Astrocyte (in vitro differentiated cells and primary cell): Measurements from ENCODE around the gene MTA1.

Experiments used
- EZH2 ChIP-seq: IDR thresholded peaks from 2 replicates; pipeline ENCODE4 v1.6.1; 2012; ENCODE audit warnings: mild to moderate bottlenecking, low read length, inconsistent platforms; ENCODE audit not compliant: insufficient read depth
- TF ChIP-seq, protein P1 (sequence below): IDR thresholded peaks from 2 replicates; pipeline ENCODE4 v1.5.1; 2011; ENCODE audit warnings: low read depth, mild to moderate bottlenecking, inconsistent platforms, low read length, moderate library complexity; ENCODE audit not compliant: insufficient read depth

DNA sequence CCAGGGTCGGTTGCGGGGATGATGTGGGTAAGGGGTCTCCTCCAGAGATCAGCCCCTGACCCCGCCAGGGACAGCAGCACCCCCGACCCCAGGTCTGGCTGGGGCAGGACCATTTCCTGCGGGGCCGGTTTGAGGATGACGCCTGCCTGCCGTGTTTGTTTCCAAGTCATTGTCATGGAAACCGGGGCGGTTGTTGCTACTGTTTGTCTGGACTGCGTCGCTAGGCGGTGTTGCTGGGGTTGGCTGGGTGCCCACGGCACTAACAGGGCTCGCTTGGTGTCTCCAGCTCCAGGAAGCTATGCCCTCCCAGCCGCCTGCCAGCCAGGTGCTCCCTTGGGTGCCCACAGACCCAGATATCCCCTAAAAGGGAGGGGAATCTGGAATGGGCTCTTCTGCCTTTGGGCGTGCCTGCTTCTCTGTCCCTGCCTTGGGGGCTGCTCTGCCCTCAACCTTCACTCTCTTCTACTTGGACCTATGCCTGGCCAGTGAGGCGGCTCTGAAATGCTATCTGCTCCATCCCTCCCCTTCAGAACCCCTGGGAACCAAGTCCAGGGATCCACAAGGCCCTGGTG, 62.3 kb downstream of the MTA1 start:
- TF ChIP-seq, protein P1, sequence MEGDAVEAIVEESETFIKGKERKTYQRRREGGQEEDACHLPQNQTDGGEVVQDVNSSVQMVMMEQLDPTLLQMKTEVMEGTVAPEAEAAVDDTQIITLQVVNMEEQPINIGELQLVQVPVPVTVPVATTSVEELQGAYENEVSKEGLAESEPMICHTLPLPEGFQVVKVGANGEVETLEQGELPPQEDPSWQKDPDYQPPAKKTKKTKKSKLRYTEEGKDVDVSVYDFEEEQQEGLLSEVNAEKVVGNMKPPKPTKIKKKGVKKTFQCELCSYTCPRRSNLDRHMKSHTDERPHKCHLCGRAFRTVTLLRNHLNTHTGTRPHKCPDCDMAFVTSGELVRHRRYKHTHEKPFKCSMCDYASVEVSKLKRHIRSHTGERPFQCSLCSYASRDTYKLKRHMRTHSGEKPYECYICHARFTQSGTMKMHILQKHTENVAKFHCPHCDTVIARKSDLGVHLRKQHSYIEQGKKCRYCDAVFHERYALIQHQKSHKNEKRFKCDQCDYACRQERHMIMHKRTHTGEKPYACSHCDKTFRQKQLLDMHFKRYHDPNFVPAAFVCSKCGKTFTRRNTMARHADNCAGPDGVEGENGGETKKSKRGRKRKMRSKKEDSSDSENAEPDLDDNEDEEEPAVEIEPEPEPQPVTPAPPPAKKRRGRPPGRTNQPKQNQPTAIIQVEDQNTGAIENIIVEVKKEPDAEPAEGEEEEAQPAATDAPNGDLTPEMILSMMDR: no peak
- no peak for TF ChIP-seq EZH2
